Activated T-cell treated with anti-CD3 and anti-CD28 coated beads for 24 hours (primary cell): ENCODE results near the gene AFG3L2.
"Not testable (repeated sequence)": the region's sequence is repeated elsewhere in the genome, so short reads cannot be mapped to it uniquely, and the experiment has no call there.

Experiments used
- DNase-seq: peaks from one replicate; pipeline ENCODE4 v3.0.0-alpha.2; 2020; ENCODE audit warnings: low read depth

Gene AFG3L2

DNA sequence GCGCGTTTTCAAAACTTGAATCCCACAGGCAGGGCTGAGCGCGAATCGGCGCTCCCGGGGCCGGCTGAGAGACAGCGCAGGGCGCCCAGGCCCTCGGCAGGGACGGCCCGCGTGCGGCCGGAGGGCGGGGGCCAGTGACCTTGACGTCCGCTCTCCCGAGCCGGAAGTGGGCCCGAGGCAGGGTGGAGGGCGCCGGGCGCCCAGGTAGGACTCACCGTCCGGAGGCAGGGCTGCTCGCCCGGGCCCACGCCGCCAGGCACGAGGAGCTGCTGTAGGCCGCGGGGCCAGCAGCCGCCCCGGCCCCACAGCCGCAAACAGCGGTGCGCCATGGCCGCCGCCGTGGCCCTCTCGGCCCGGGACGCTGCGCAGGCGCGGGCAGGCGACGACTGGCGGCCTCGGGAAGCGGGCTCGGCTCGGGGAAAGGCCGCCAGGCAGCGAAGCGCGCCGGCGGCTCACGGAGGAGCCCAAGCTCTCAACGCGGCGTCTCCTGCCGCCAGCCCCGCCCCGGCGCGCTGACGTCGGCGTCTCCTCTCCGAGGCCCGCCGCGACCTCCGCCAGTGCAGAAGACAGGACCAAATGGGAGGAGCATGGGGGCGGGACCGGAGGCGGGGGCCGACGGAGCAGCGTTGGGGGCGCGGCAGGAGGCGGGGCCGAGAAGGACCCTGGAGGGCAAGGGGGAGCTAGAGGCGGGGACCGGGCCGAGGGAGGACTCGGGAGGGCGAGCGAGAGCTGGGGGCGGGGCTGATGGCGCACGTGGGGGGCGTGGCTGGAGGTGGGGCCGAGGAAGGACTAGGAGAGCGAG is at the start of gene AFG3L2:
AFG3L2 (minus strand) TSS at position 474 of the 802 bp plus-strand sequence; CDS start at position 329, 145 bp downstream.
- peak; percentile 100 for DNase-seq

GRCh38 chr18:12424252-12424651 is 47.2 kb upstream of the AFG3L2 start:
- no peak for DNase-seq

DNA sequence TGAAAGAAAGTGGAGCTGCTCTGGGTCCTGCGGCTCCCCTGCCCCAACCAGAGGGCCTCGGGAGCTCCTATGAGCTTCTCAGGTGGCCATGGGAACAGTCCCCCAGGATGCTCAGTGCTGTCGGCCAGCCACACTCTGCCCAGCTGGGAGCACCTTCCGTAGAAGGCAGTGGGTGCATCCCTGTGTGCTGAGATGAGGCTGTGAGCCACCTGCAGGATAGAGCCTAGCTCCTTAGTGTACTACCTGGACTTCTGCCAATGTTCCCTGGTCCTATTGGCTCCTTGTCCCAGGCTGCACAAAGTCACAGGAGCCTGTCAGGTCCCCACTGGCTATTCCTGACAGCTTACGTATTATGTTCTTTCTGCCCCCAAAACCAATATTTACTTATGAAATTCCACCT is 46.8 kb upstream of the AFG3L2 start:
- no peak for DNase-seq

- DNase-seq, result no peak
Observed at GRCh38 chr18:12423393-12423792, 46.4 kb upstream of the AFG3L2 start.

DNA sequence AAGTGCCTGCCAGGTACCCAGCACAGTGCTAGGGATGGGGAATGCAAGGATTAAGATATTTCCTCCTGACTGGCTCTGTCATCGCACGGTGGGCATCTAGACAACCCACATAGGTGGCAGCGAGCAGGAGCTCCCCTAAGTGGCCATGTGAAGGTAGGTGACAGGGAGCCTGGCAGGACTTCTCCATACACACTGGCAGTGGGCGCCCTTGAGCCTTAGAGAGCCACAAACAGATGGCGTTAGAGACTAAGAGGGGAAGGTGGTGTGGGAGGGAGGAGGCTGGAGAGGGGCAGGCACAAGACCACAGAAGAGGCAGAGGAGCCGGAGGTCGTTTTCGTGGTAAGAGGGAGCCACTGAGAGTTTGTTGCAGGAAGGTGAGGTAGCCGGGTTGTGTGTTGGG is 45.9 kb upstream of the AFG3L2 start:
- DNase-seq, result no peak

GRCh38 chr18:12421732-12422131 is 44.7 kb upstream of the AFG3L2 start:
- DNase-seq, result no peak

DNA sequence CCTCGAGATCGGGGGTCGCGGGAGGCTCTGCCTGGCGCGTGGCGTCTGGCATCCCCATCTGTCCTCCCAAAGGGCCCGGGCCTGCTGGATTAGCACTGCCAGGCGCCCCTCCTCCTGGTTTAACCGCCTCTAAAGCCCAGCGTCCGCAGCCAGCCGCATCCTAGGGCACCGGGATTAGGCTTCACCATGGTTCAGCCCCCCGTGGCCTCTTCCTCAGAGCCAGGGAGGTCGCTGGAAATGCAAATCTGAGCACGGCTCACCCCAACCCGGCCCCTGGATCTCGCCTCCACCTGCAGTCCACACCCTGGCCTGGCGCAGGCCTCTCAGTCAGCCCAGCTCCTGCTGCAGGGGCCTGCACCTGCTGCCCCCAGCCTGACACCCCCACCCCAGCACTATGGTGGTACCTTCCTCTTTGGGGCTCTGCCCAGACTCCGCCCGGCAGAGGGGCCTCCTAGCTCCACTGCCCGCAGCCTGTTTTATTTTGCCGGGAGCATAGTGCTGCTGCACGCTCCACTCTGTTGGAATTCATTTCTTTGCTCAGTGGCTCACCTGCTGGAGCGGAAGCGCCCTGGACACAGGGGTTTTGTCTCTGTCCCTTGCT is 43.9 kb upstream of the AFG3L2 start:
- DNase-seq, result no peak

DNA sequence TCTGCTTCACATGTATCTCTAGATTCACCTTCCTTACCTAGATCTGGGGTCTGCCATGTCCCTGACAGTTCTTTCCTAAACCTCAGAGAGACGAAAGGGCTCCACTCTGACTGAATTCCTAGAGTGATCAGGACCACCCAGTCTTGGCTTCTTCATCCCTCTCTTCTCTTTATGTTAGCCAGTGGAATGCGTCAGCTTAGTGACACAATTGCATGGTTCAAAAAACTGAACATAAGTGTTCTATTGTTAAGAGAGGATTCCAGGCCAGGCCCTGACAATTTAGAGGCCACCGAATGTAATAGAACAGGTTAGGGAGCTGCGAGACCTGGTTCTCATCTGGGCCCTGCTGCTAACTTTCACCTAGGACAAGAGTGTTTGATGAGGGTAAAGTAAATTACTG is 40.7 kb upstream of the AFG3L2 start:
- no peak for DNase-seq

DNA sequence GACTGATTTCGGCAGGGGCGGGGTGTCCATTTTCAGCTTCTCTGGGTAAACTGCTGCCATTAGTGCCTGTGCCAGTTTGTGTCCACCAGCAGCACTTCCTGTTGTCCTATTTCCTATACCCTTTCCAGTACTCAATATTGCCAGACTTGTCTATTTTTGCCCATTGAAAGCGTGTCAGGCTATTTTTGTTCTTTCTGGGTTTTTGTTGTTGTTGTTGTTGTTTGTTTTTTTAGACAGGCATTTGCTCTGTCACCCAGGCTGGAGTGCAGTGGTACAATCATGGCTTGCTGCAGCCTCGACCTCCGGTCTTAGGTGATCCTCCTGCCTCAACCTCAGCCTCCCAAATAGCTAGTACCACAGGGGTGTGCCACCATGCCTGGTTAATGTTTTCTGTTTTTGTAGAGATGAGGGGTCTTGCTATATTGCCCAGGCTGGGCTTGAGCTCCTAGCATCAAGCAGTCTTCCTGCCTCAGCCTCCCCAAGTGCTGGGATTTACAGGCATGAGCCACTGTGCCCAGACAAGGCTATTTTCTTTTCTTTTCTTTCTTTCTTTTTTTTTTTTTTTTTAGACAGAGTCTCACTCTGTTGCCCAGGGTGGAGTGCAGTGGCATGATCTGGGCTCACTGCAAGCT is 39.2 kb upstream of the AFG3L2 start:
- no peak for DNase-seq

- no peak for DNase-seq
Observed at GRCh38 chr18:12411456-12411855, 34.4 kb upstream of the AFG3L2 start.

DNA sequence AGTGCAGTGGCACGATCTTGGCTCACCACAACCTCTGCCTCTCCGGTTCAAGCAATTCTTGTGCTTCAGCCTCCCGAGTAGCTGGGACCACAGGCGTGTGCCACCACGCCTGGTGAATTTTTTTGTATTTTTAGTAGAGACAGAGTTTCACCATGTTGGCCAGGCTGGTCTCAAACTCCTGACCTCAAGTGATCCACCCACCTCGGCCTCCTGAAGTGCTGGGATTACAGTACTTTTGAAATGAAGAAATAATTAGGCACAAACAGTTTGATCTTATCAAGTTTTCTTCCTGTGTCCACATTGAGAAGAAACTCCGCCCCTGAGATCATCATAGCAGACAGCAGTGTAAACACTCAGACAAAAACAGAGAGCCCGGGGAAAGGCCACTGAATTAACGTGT is 33.7 kb upstream of the AFG3L2 start:
- not testable (repeated sequence) for DNase-seq

GRCh38 chr18:12410081-12410481 is 33.1 kb upstream of the AFG3L2 start:
- no peak for DNase-seq

GRCh38 chr18:12409469-12409868 is 32.4 kb upstream of the AFG3L2 start:
- no peak for DNase-seq

DNA sequence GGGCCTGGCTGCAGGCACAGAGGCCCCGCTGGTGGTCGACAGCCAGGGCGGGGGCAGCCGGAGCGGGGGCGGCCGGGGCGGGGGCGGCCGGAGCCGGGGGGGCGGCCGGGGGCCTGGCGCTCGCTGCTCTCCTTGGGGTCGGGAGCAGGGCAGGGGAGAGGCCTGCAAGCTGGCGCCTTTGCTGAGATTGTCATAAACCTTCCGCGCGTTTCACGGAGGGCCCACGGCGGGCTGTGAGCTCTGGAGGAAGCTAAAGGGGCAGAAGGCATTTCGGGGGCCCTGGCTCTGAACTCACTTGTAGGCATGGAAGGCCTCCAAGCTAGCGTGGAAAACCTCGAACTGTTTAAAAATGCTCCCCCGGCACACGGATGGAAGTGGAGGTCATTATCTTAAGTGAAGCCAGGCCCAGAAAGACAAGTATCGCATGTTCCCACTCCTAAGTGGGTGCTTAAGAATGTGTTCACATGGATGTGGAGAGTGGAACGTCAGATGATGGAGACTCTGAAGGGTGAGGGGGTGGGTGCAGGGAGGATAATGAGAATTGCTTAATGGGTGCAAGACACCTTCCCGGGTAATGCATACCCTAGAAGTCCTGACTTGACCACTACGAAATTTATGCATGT is 31.3 kb upstream of the AFG3L2 start:
- no peak for DNase-seq

- no peak for DNase-seq
Observed at GRCh38 chr18:12406371-12407111, 29.5 kb upstream of the AFG3L2 start.

GRCh38 chr18:12405066-12405465 is 28.0 kb upstream of the AFG3L2 start:
- no peak for DNase-seq

DNA sequence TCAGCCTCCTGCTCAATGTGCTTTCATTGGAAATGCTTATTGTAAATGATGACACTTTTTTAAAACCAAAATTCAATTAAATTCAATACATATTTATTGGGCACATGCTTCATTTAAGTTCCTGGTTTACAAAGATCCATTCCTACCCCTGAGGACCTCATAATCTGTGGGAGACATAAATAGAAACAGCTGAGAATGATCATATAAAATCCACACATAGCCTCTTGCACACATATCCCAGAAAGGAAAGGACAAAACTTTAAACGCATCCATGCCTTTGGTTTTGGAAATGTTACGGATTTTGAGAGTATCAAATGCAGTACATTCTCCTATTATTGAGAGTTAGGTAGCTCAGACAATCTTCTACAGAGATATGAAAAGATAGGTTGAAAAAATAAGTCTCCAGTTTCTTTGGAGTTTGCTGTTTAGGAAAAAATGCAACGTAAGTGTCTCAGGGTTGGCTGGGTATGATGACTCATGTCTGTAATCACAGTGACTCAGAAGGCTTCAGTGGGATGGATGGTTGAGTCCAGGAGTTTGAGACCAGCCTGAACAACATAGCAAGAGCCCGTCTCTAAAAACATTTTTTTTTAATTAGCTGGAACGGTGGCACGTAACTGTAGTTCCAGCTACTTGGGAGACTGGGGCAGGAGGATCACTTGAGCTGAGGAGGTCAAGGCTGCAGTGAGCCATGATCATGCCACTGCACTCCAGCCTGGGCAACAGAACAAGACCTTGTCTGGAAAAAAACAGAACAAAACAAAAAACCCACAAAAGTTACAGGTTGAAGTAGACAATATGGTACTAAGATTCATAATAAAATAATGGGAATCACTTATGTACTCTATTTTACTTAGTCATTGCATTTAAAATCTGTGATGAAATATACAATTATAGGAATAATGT is 26.8 kb upstream of the AFG3L2 start:
- DNase-seq, result no peak

DNA sequence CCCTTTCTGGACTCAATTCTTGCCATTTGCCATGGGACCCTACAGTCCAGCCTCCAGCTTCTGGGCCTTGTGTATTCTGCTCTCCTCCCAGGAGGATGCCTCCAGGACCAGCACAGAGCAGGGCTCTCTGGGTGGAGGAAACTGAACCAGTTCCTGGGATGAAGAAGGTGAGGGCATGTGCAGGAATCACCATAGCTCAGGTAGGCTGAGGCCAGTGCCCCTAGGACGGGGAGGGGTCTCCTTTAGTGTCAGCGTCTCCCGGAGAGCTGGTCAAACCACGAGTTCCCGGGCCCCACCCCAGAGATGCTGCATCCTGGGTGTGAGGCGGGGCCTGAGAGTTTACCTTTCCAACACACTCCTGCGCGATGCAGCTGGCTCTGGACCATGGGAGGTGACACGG is 24.9 kb upstream of the AFG3L2 start:
- DNase-seq, result no peak

- no peak for DNase-seq
Observed at GRCh38 chr18:12399231-12399630, 22.2 kb upstream of the AFG3L2 start.

DNA sequence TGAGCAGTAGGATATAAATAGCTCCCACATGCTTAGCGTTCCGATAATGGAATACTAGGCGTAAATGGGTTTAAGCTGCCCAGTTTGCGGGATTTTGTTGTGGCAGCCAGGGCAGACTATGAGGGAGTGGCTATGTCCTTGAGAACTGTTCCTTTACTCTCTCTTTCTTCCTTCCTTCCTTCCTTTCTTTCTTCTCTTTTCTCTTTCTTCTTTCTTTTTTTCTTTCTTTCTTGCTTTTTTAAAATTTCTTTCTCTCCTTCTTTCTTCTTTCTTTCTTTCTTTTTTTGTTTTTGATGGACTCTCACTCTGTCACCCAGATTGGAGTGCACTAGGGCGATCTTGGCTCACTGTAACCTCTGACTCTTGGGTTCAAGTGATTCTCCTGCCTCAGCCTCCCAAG is 21.6 kb upstream of the AFG3L2 start:
- no peak for DNase-seq

DNA sequence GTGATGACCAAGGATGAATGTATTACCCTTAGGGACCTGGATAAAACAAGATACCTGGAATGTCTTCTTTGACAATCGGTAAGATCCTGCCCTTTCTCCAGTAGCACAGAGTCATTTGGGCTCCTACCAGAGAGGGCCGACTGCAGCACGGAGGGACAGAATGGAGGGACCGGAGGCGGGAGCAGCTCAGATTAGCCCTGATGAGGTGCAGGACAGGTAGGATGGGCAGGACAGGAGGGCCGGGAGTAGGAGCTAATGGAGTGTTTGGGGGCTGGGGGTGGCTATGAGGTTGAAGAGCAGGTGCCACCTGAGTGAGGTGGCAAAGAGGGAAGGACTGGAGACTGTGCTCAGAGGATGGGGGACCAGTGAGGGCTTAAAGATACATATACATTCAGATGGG is 20.8 kb upstream of the AFG3L2 start:
- DNase-seq, result no peak
